K562 (cell line): ENCODE measurements around the gene AP5Z1. TPM values are rescaled to one million over a fixed set of nuclear protein-coding genes. Genes with fewer than 3 reads are reported as not detected.

ENCODE experiments used
- ATAC-seq: fragments of 200-7000 bp; cut with Tn5 transposase; 3 replicates; pipeline ENCODE4 v1.9.1; 2020; ENCODE audit warnings: moderate library complexity
- BruUV-seq: library from RNA; stranded (reverse); fragments of 400-500 nt; replicated peaks from 2 replicates; lab custom pipeline; 2021; lab: Mats Ljungman, UMichigan
- CTCF ChIA-PET: fragments of 300-600 bp; formaldehyde crosslinking; extraction: SDS; loops from one replicate; lab custom pipeline; 2021; ENCODE audit warnings: low intra/inter-chr PET ratio; lab: Yijun Ruan, JAX
- POLR2A ChIA-PET: fragments of 300-600, 350-650 bp; sonication (Branson Sonifier 250); formaldehyde crosslinking; extraction: SDS; loops from one replicate; lab custom pipeline; 2021; ENCODE audit warnings: antibody characterized with exemption, inconsistent platforms; lab: Yijun Ruan, JAX
- DNase-seq, 4 experiments: peaks; one replicate each; pipeline versions ENCODE4 v3.0.0 to v3.0.0-alpha.2; 2011 to 2018; ENCODE audit warnings: low spot score in 3 of 4, mixed read lengths in 3 of 4; ENCODE audit errors: extremely low read depth in 1 of 4
- FAIRE-seq: peaks from 2 replicates; lab custom pipeline; 2011; peaks lifted over from hg19 to GRCh38; lab: Jason Lieb, UNC
- H2AFZ ChIP-seq: 2 replicates; pipeline ENCODE4 v1.6.0; 2011; ENCODE audit warnings: low read depth, low read length, control low read depth, inconsistent platforms
- H3K27ac ChIP-seq: fragments of 200-600 bp; 3 replicates; pipeline ENCODE4 v1.8.0; 2011; ENCODE audit warnings: low read depth, mild to moderate bottlenecking, control low read depth, inconsistent platforms, low read length, moderate library complexity, mixed read lengths; ENCODE audit errors: extremely low read depth
- H3K27me3 ChIP-seq, 2 experiments: fragments of 300-600 bp in 1 of 2; 2 replicates in 1 of 2; 3 replicates in 1 of 2; pipeline versions ENCODE4 v1.6.0 to v1.8.0; 2011; ENCODE audit warnings: inconsistent platforms in 2 of 2, low read length in 2 of 2, mild to moderate bottlenecking in 1 of 2, mixed read lengths in 1 of 2, moderate library complexity in 1 of 2; ENCODE audit not compliant: control insufficient read depth in 2 of 2, insufficient read depth in 2 of 2
- H3K36me3 ChIP-seq: fragments of 300-600 bp; 3 replicates; pipeline ENCODE4 v1.8.0; 2011; ENCODE audit warnings: mild to moderate bottlenecking, low read length, inconsistent platforms; ENCODE audit not compliant: control insufficient read depth, insufficient read depth
- H3K4me1 ChIP-seq, 2 experiments: fragments of 200-600 bp in 1 of 2; replicated peaks in 1 of 2; 2 replicates in 1 of 2; 3 replicates in 1 of 2; pipeline versions ENCODE4 v1.5.1 to v1.8.0; 2011; ENCODE audit warnings: inconsistent platforms in 2 of 2, low read length in 2 of 2, mild to moderate bottlenecking in 1 of 2, mixed read lengths in 1 of 2, moderate library complexity in 1 of 2; ENCODE audit not compliant: control insufficient read depth in 2 of 2, insufficient read depth in 2 of 2
- H3K4me2 ChIP-seq: 2 replicates; pipeline ENCODE4 v1.6.1; 2011; ENCODE audit warnings: low read length, control low read depth, inconsistent platforms, mixed read lengths; ENCODE audit not compliant: insufficient read depth
- H3K4me3 ChIP-seq: fragments of 200-600 bp; sonication (generic), shearing (Covaris generic); 2 replicates; pipeline ENCODE4 v1.5.1; 2016; ENCODE audit warnings: control low read depth, inconsistent platforms
- H3K79me2 ChIP-seq: fragments of 200-600 bp; 3 replicates; pipeline ENCODE4 v1.8.0; 2011; ENCODE audit warnings: low read length, inconsistent platforms; ENCODE audit not compliant: control insufficient read depth, insufficient read depth
- H3K9ac ChIP-seq, 2 experiments: 2 replicates each; pipeline versions ENCODE4 v1.6.0 to v1.6.1; 2011; ENCODE audit warnings: low read depth in 2 of 2, low read length in 2 of 2, control low read depth in 1 of 2, inconsistent platforms in 1 of 2, mild to moderate bottlenecking in 1 of 2, mixed read lengths in 1 of 2; ENCODE audit not compliant: insufficient read depth in 1 of 2
- H3K9me1 ChIP-seq: one replicate; pipeline ENCODE4 v1.6.0; 2011; ENCODE audit warnings: inconsistent platforms, mild to moderate bottlenecking, low read length, moderate library complexity; ENCODE audit not compliant: control insufficient read depth, insufficient read depth
- H3K9me3 ChIP-seq: replicated peaks from 2 replicates; pipeline ENCODE4 v1.5.1; 2011; ENCODE audit warnings: low read depth, low read length, inconsistent platforms; ENCODE audit not compliant: control insufficient read depth, insufficient read depth
- H4K20me1 ChIP-seq: replicated peaks from 2 replicates; pipeline ENCODE4 v1.6.1; 2011; ENCODE audit warnings: low read length, inconsistent platforms, mixed read lengths; ENCODE audit not compliant: control insufficient read depth, insufficient read depth
- HNRNPL ChIP-seq: fragments of 200-400 bp; formaldehyde crosslinking; IDR thresholded peaks from 2 replicates; pipeline ENCODE4 v1.6.1; 2017; ENCODE audit warnings: low read depth, mild to moderate bottlenecking, low read length
- POLR2G ChIP-seq: fragments of 200-400 bp; formaldehyde crosslinking; IDR thresholded peaks from 2 replicates; pipeline ENCODE4 v1.6.1; 2017; ENCODE audit warnings: low read depth, mild to moderate bottlenecking, antibody characterized with exemption, low read length, moderate library complexity
- RB1 ChIP-seq: fragments of 450-650 bp; IDR thresholded peaks from 2 replicates; pipeline ENCODE4 v1.6.1; 2017; ENCODE audit warnings: low read depth, mild to moderate bottlenecking
- RBFOX2 ChIP-seq: fragments of 200-400 bp; formaldehyde crosslinking; IDR thresholded peaks from 2 replicates; pipeline ENCODE4 v1.6.1; 2017; ENCODE audit warnings: low read depth, mild to moderate bottlenecking, low read length, moderate library complexity
- TAF9B ChIP-seq: fragments of 450-650 bp; IDR thresholded peaks from 2 replicates; pipeline ENCODE4 v1.6.1; 2018; ENCODE audit warnings: mild to moderate bottlenecking; ENCODE audit not compliant: partially characterized antibody
- WGBS: fragments of 100-300 bp; shearing (Covaris generic); methylation state at CpG from one replicate; pipeline ENCODE4 v1.1.6; 2016; ENCODE audit warnings: low coverage, mixed read lengths; ENCODE audit not compliant: insufficient coverage; ENCODE audit errors: missing lambda C conversion rate; 5-methylcytosine and 5-hydroxymethylcytosine counted together
- in situ Hi-C: fragments of 300-500 bp; cut with MboI; formaldehyde crosslinking; loops from 4 replicates; pipeline ENCODE4 v1.15.0; 2018; ENCODE audit warnings: inconsistent platforms, mixed read lengths
- intact Hi-C: fragments of 100-400 bp; cut with micrococcal nuclease; formaldehyde crosslinking; loops from 2 replicates; pipeline ENCODE4 v1.14.2; 2022
- polyA plus RNA-seq, 8 experiments: library from polyadenylated mRNA; depleted of rRNA in 4 of 8; stranded (reverse) in 5 of 8; unstranded in 3 of 8; fragments of >200 nt; fragmentation: Nextera tagmentation in 2 of 8; fragmentation: Illumina TruSeq in 1 of 8; extraction: Ambion mirVana in 2 of 8; extraction: Trizol in 1 of 8; gene quantifications; 2 replicates each; pipeline versions ENCODE4 v1.2.1 to v1.2.3, GENCODE V29; 2011 to 2014; ENCODE audit warnings: inconsistent platforms in 1 of 8, missing spikeins in 1 of 8
- total RNA-seq, 7 experiments: library from RNA; depleted of rRNA in 6 of 7; stranded (reverse); fragments of >200 nt in 6 of 7; fragmentation: Illumina TruSeq in 2 of 7; extraction: Trizol in 2 of 7; gene quantifications; 2 replicates each; pipeline versions ENCODE4 v1.2.1 to v1.2.3, GENCODE V29; 2011 to 2021; ENCODE audit warnings: low replicate concordance in 1 of 7
- TF ChIP-seq, protein P1 (sequence below): fragments of 450-650 bp; IDR thresholded peaks from 2 replicates; pipeline ENCODE4 v1.6.1; 2016; ENCODE audit warnings: antibody characterized with exemption

Gene AP5Z1
- total and polyA plus RNA-seq, 9 of the 15 experiments (the other 6 are each of a cell fraction or from before 2014, with no cell fraction given), result 0.06 to 31.1 (median 6.4) TPM

DNA sequence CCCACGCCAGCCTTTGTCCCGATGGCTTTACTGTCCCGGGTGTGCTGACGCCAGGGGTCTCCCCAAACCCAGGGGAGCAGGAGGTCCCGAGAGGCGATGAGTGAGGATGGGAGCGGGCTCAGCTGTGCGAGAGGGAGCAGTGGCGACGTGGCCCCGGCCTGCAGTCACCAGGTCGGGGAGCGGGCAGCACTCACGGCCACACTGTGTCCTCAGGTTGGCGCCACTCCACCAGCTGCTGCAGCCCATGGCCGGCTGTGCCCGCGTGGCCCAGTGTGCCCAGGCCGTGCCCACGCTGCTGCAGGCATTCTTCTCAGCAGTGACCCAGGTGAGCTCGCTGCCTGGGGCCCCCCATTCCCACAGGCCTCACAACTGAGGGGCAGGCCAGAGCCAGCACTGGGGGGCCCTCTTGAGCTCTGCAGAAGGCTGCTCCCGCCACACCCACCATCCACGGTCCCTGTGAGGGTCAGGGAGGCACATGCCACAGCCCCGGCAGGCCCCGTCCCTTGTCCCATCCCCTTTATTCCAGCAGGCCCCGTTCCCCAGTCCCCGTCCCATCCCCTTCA is 13.3 kb downstream of the AP5Z1 start:
- Histone ChIP-seq H3K4me2 (no peak overlapping the region), H3K27me3 (no peaks in the 10 kb centered on the region), H3K27ac (no peak overlapping the region), H3K4me3 (no peak overlapping the region), H3K36me3 (peaks cover 51% of the 10 kb centered on the region; the same call in 1 of the 3 replicates), H4K20me1 (no peaks in the 10 kb centered on the region), H3K9me3 (no peaks in the 10 kb centered on the region), H3K9ac (no peak overlapping the region), H3K79me2 (no peaks in the 10 kb centered on the region), H2AFZ (no peak overlapping the region), H3K4me1 (peaks cover 0 to 40% of the 10 kb centered on the region in 2 experiments; a peak in 2 of 5 replicates), H3K9me1 (no peaks in the 10 kb centered on the region)
- no TSS peak for BruUV-seq
- FAIRE-seq (no peak), DNase-seq (no peak), ATAC-seq (no peak)
- in situ Hi-C loops (no loop called here), intact Hi-C loops (no loop called here)
- TF ChIP-seq POLR2G (peak; percentile 33; the same call in 1 of the 2 replicates), RBFOX2 (peak; percentile 30; the same call in 1 of the 2 replicates), TAF9B (no peak), HNRNPL (0 out of 2 replicates have a peak, but pooled peaks have one; percentile 38), RB1 (no peak)
- TF ChIP-seq, protein P1, sequence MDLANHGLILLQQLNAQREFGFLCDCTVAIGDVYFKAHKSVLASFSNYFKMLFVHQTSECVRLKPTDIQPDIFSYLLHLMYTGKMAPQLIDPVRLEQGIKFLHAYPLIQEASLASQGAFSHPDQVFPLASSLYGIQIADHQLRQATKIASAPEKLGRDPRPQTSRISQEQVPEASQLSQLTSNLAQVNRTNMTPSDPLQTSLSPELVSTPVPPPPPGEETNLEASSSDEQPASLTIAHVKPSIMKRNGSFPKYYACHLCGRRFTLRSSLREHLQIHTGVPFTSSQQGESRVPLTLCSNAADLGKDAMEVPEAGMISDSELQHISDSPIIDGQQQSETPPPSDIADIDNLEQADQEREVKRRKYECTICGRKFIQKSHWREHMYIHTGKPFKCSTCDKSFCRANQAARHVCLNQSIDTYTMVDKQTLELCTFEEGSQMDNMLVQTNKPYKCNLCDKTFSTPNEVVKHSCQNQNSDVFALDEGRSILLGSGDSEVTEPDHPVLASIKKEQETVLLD, result no peak
- ChIA-PET POLR2A (interaction anchor here (0.6 to 1.5 kb wide), 3 partner anchors 13 to 386 kb away, joined by 3 to 10 read pairs (median 3); partner anchors contain the start of gene AP5Z1), CTCF (no interaction called here)
- WGBS, result 89% methylated on average over 17 of the region's 27 CpGs
